Measurements from ENCODE around the gene PIK3CA. TPM values are rescaled to one million over a fixed set of nuclear protein-coding genes. Genes with fewer than 3 reads are reported as not detected.

PIK3CA gene
- total and polyA plus RNA-seq, 2 donors (not counting 3 experiments of a cell fraction or from before 2014, with no cell fraction given), result 4.2 to 25.8 TPM

DNA sequence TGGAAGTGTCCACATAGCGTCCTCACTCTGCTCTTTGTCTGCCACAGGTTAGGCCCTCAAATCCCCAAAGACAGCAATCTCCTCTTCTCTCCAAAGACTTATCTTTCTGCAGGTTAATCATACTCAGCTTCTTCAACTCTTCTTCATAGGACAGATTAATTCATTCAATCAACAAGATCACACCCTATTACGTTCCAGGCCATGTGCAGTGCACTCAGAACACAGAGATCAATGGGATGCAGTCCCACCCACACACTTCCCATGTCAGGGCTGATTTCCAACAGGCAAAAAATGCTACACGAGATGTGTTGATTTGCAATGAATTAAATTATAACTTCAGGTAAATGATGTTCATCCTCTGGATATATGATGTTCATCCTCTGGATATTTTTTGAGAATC is 141.1 kb downstream of the PIK3CA start:
- no peak for TF ChIP-seq MYC (IDR thresholded peaks at IDR 0.05; ENCODE audit: low read depth, low read length)
- no peak for TF ChIP-seq FOS (IDR thresholded peaks at IDR 0.05; ENCODE audit: borderline replicate concordance, insufficient read depth, low read length)
- no peak for TF ChIP-seq EZH2 (IDR thresholded peaks at IDR 0.05; ENCODE audit: borderline replicate concordance, low read depth, low read length, severe bottlenecking)
- no peak for TF ChIP-seq JUN (IDR thresholded peaks at IDR 0.05; ENCODE audit: borderline replicate concordance, insufficient read depth, insufficient read length, low read depth)
- no peak for TF ChIP-seq POLR2AphosphoS5 (IDR thresholded peaks at IDR 0.05; ENCODE audit: insufficient read depth, low read depth, low read length)
- TF ChIP-seq POLR2A (IDR thresholded peaks at IDR 0.05; ENCODE audit: low read depth, low read length), result no peak
- TF ChIP-seq, protein P1, sequence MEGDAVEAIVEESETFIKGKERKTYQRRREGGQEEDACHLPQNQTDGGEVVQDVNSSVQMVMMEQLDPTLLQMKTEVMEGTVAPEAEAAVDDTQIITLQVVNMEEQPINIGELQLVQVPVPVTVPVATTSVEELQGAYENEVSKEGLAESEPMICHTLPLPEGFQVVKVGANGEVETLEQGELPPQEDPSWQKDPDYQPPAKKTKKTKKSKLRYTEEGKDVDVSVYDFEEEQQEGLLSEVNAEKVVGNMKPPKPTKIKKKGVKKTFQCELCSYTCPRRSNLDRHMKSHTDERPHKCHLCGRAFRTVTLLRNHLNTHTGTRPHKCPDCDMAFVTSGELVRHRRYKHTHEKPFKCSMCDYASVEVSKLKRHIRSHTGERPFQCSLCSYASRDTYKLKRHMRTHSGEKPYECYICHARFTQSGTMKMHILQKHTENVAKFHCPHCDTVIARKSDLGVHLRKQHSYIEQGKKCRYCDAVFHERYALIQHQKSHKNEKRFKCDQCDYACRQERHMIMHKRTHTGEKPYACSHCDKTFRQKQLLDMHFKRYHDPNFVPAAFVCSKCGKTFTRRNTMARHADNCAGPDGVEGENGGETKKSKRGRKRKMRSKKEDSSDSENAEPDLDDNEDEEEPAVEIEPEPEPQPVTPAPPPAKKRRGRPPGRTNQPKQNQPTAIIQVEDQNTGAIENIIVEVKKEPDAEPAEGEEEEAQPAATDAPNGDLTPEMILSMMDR (IDR thresholded peaks at IDR 0.05; ENCODE audit: extremely low read depth in 1 of 2, insufficient read depth in 1 of 2, low read depth in 1 of 2, low read length in 2 of 2), result no peak
- TF ChIP-seq, protein P2, sequence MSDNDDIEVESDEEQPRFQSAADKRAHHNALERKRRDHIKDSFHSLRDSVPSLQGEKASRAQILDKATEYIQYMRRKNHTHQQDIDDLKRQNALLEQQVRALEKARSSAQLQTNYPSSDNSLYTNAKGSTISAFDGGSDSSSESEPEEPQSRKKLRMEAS (IDR thresholded peaks at IDR 0.05; ENCODE audit: insufficient read depth, insufficient read length), result no peak
- no peak for TF ChIP-seq GATA2 (IDR thresholded peaks at IDR 0.05; ENCODE audit: insufficient read depth, insufficient read length, low read depth, low read length)
- DNase-seq (ENCODE audit: low read depth, low spot score) (no peak), FAIRE-seq (no peak)
- Histone ChIP-seq H3K27me3 (ENCODE audit: control insufficient read depth in 2 of 2, insufficient read depth in 2 of 2, low read length in 2 of 2) (no peaks in the 10 kb centered on the region), H3K4me3 (replicated peaks in 1 of 3; ENCODE audit: insufficient read depth in 1 of 3, low read depth in 1 of 3, low read length in 3 of 3) (no peak overlapping the region), H3K9me3 (replicated peaks; ENCODE audit: control insufficient read depth, insufficient read depth, low read length) (no peaks in the 10 kb centered on the region), H3K79me2 (ENCODE audit: control insufficient read depth, insufficient read depth, low read length) (no peaks in the 10 kb centered on the region), H3K36me3 (ENCODE audit: control insufficient read depth in 2 of 2, extremely low read depth in 1 of 2, insufficient read depth in 2 of 2, low read length in 2 of 2) (no peaks in the 10 kb centered on the region), H3K4me1 (ENCODE audit: control insufficient read depth, extremely low read depth, insufficient read depth, low read length) (no peaks in the 10 kb centered on the region), H2AFZ (ENCODE audit: low read depth, low read length) (no peak overlapping the region), H3K9ac (replicated peaks; ENCODE audit: extremely low read depth, insufficient read depth, low read length) (no peak overlapping the region), H3K9me1 (replicated peaks; ENCODE audit: control insufficient read depth, extremely low read depth, insufficient read depth, low read length) (no peaks in the 10 kb centered on the region), H3K4me2 (ENCODE audit: insufficient read depth, low read length) (no peak overlapping the region), H4K20me1 (replicated peaks; ENCODE audit: control insufficient read depth, extremely low read depth, insufficient read depth, low read length) (no peaks in the 10 kb centered on the region), H3K27ac (ENCODE audit: insufficient read depth, low read depth, low read length) (no peak overlapping the region)
- ChIA-PET CTCF (interaction anchor here (1.2 to 1.7 kb wide), 2 partner anchors 17 kb away, joined by 4 to 7 read pairs; no protein-coding TSS in a partner anchor), POLR2A (no interaction called here)
- dilution Hi-C loops (cut with MboI; ENCODE audit: extremely low pct_ligation_motif_present, low sequenced_read_pairs), result no loop called here
- intact Hi-C loops (cut with micrococcal nuclease), result loop anchor here (2.0 kb wide), 1 partner anchor 56 kb away; no protein-coding TSS in a partner anchor
- no TSS peak for BruUV-seq (replicated peaks)

Small RNAs within 50 kb of the gene (small RNA-seq; reads per million reads assigned to genes)
- gene RF00402 (ENCODE audit: insufficient read depth, insufficient read length, low read depth, low replicate concordance), result not detected

Other genes starting within 250 kb of the PIK3CA start
- gene ZMAT3, start 76.5 kb upstream of the PIK3CA start, total RNA-seq, result 33.1 and 35.5 TPM in 2 replicates
- 10.3 and 13.2 TPM in 2 replicates for gene ZMAT3, start 76.5 kb upstream of the PIK3CA start, polyA plus RNA-seq
- gene KCNMB3, start 102.8 kb downstream of the PIK3CA start, total RNA-seq, result 1.7 and 2.3 TPM in 2 replicates
- gene KCNMB3, start 102.8 kb downstream of the PIK3CA start, polyA plus RNA-seq, result 1.1 and 1.2 TPM in 2 replicates
- 28.4 and 30.5 TPM in 2 replicates for gene ZNF639, start 174.7 kb downstream of the PIK3CA start, total RNA-seq
- gene ZNF639, start 174.7 kb downstream of the PIK3CA start, polyA plus RNA-seq, result 7.6 and 8.0 TPM in 2 replicates
- gene MFN1, start 199.4 kb downstream of the PIK3CA start, total RNA-seq, result 42.9 and 52.9 TPM in 2 replicates
- 8.6 and 11.6 TPM in 2 replicates for gene MFN1, start 199.4 kb downstream of the PIK3CA start, polyA plus RNA-seq

Measured in endothelial cell of umbilical vein (primary cell).